Neural cell (in vitro differentiated cells): ENCODE measurements around the gene SPRR1B.

Source experiments
- EP300 ChIP-seq: fragments of 450-650 bp; conservative IDR thresholded peaks from 2 replicates; pipeline ENCODE4 v1.6.1; 2014; ENCODE audit warnings: antibody characterized with exemption, mild to moderate bottlenecking, moderate library complexity; ENCODE audit not compliant: poor library complexity, severe bottlenecking
- EZH2 ChIP-seq: fragments of 200-600, 300-800 bp; shearing (Covaris generic), sonication (generic); IDR thresholded peaks from 2 replicates; pipeline ENCODE4 v1.6.1; 2014; ENCODE audit warnings: antibody characterized with exemption, low read length, borderline replicate concordance, mild to moderate bottlenecking; ENCODE audit not compliant: insufficient read depth, poor library complexity, severe bottlenecking
- MXI1 ChIP-seq: fragments of 450-650 bp; conservative IDR thresholded peaks from 2 replicates; pipeline ENCODE4 v1.6.1; 2014; ENCODE audit warnings: antibody characterized with exemption, mild to moderate bottlenecking; ENCODE audit not compliant: poor library complexity, severe bottlenecking
- RAD21 ChIP-seq: fragments of 450-650 bp; conservative IDR thresholded peaks from 2 replicates; pipeline ENCODE4 v1.6.1; 2014; ENCODE audit warnings: antibody characterized with exemption, mild to moderate bottlenecking, moderate library complexity
- REST ChIP-seq: IDR thresholded peaks from 2 replicates; pipeline ENCODE4 v1.6.1; 2012; ENCODE audit warnings: borderline replicate concordance
- SMC3 ChIP-seq: fragments of 450-650 bp; conservative IDR thresholded peaks from 2 replicates; pipeline ENCODE4 v1.6.1; 2014; ENCODE audit warnings: antibody characterized with exemption, mild to moderate bottlenecking, moderate library complexity; ENCODE audit not compliant: poor library complexity
- TAF1 ChIP-seq: IDR thresholded peaks from 2 replicates; pipeline ENCODE4 v1.6.1; 2012; ENCODE audit warnings: low read depth
- TF ChIP-seq, protein P1 (sequence below): fragments of 450-650 bp; IDR thresholded peaks from 2 replicates; pipeline ENCODE4 v1.5.1; 2014; ENCODE audit warnings: antibody characterized with exemption, mild to moderate bottlenecking, moderate library complexity; ENCODE audit not compliant: poor library complexity, severe bottlenecking

DNA sequence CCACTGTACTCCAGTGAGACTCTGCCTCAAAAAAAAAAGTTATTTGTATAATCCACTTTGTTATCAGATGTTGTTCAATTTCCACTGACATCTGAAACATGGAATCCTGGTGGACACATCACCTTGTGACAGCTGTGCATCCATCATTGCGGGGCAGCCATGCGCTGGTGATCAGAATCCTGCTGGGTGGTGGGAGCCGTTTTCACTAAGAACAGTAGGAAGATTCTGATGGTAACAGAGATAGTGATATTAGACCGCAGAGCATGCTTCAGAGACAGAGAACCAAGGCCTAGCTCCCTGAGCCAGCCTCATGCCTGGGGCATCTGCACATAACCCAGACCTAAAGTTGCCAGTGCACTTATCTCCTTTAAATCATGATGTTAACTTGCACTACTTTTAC is 32.5 kb upstream of the SPRR1B start:
- no peak for TF ChIP-seq MXI1
- TF ChIP-seq EP300 = no peak
- TF ChIP-seq, protein P1, sequence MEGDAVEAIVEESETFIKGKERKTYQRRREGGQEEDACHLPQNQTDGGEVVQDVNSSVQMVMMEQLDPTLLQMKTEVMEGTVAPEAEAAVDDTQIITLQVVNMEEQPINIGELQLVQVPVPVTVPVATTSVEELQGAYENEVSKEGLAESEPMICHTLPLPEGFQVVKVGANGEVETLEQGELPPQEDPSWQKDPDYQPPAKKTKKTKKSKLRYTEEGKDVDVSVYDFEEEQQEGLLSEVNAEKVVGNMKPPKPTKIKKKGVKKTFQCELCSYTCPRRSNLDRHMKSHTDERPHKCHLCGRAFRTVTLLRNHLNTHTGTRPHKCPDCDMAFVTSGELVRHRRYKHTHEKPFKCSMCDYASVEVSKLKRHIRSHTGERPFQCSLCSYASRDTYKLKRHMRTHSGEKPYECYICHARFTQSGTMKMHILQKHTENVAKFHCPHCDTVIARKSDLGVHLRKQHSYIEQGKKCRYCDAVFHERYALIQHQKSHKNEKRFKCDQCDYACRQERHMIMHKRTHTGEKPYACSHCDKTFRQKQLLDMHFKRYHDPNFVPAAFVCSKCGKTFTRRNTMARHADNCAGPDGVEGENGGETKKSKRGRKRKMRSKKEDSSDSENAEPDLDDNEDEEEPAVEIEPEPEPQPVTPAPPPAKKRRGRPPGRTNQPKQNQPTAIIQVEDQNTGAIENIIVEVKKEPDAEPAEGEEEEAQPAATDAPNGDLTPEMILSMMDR = no peak
- TF ChIP-seq REST = no peak
- no peak for TF ChIP-seq SMC3
- TF ChIP-seq TAF1 = no peak
- no peak for TF ChIP-seq EZH2
- TF ChIP-seq RAD21 = no peak
